ENCODE results near the gene FKBP5.

Gene FKBP5

DNA sequence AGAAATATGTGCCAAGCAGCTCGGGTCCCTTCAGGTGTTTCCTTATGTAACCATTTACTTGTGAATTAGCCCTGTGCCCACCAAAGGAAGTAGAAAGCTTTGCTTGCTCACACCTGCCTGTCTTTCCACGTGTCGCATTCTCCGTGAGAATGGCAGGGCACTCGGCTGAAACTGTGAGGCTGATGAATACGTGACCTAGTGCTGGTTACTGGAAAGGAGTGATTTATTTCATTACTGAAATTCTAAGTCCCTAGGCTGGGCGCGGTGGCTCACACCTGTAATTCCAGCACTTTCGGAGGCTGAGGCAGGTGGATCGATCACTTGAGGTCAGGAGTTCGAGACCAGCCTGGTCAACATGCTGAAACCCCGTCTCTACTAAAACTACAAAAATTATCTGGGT lies 130.1 kb downstream of the FKBP5 start:
- no peak overlapping the region for H3K14ac ChIP-seq (ENCODE audit: low read length)
- no peak overlapping the region for H2BK12ac ChIP-seq (ENCODE audit: low read length)
- no peak overlapping the region for H2AFZ ChIP-seq (ENCODE audit: low read length)
- H2AK5ac ChIP-seq (ENCODE audit: low read depth, low read length), result no peak overlapping the region
- H3K23ac ChIP-seq (ENCODE audit: low read depth, low read length, poor library complexity), result no peak overlapping the region
- H4K91ac ChIP-seq (ENCODE audit: low read depth, low read length, poor library complexity), result no peak overlapping the region
- H3K4ac ChIP-seq (ENCODE audit: low read length), result no peak overlapping the region
- no peaks in the 10 kb centered on the region for H3K27me3 ChIP-seq (ENCODE audit: control insufficient read depth in 3 of 3, insufficient read depth in 3 of 3, low read depth in 1 of 3, low read length in 3 of 3)
- no CpG with 5 or more reads among the region's 12 CpGs for WGBS, 2 donors (ENCODE audit: extremely low coverage in 2 of 2, insufficient read length in 2 of 2, insufficient replicate concordance in 1 of 2)
- H3K4me3 ChIP-seq (ENCODE audit: low read length in 2 of 2), result no peak overlapping the region
- no peak overlapping the region for H3K18ac ChIP-seq (ENCODE audit: low read length)
- H2BK5ac ChIP-seq (ENCODE audit: low read length), result no peak overlapping the region
- no peaks in the 10 kb centered on the region for H3K79me1 ChIP-seq (ENCODE audit: low read depth, low read length)
- no peak overlapping the region for H2BK15ac ChIP-seq (ENCODE audit: low read length)
- H3K4me1 ChIP-seq (ENCODE audit: control insufficient read depth in 2 of 2, insufficient read depth in 1 of 2, low read depth in 1 of 2, low read length in 2 of 2), result peaks cover 5% of the 10 kb centered on the region in 2 donors
- no peaks in the 10 kb centered on the region for H3K36me3 ChIP-seq (replicated peaks in 1 of 2; ENCODE audit: control insufficient read depth in 2 of 2, insufficient read depth in 2 of 2, low read length in 2 of 2)
- H3K9ac ChIP-seq (ENCODE audit: low read depth, low read length, poor library complexity), result no peak overlapping the region
- no peak overlapping the region for H3K4me2 ChIP-seq (ENCODE audit: insufficient read depth, low read length, poor library complexity, severe bottlenecking)
- no peak for DNase-seq (ENCODE audit: low spot score)
- H4K8ac ChIP-seq (ENCODE audit: low read depth, low read length), result no peak overlapping the region
- no peak overlapping the region for H3K27ac ChIP-seq (replicated peaks; ENCODE audit: low read length)
- peaks cover 0 to 4% of the 10 kb centered on the region in 2 donors for H3K9me3 ChIP-seq (replicated peaks in 1 of 2; ENCODE audit: control insufficient read depth in 2 of 2, insufficient read depth in 1 of 2, low read depth in 1 of 2, low read length in 2 of 2)
- no peak overlapping the region for H2BK120ac ChIP-seq (ENCODE audit: low read depth, low read length)

DNA sequence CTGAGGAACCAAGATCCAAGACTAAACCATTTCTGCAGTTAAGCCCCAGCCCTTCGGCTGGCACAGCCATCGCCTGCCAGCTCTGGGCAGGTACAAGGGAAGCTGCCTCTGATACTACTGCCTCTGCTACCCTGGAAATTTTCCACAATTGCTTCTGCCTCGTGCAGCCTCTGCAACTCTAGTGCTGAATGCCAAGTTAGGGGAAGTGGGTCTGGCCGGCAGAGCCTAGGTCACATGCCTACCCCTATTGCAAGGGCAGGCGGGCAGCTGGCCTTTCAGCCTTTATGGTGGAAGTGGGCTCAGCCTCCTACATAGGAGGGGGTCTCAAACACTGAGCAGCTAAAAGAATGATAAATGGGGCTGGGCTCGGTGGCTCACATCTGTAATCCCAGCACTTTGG lies 131.5 kb downstream of the FKBP5 start:
- H3K4me3 ChIP-seq (ENCODE audit: low read length in 2 of 2), result no peak overlapping the region
- DNase-seq (ENCODE audit: low spot score), result no peak
- H3K9ac ChIP-seq (ENCODE audit: low read depth, low read length, poor library complexity), result no peak overlapping the region
- H2BK5ac ChIP-seq (ENCODE audit: low read length), result no peak overlapping the region
- no CpG with 5 or more reads among the region's 6 CpGs for WGBS, 2 donors (ENCODE audit: extremely low coverage in 2 of 2, insufficient read length in 2 of 2, insufficient replicate concordance in 1 of 2)
- H3K79me1 ChIP-seq (ENCODE audit: low read depth, low read length), result no peaks in the 10 kb centered on the region
- peak overlapping the region; percentile 79 for H3K18ac ChIP-seq (ENCODE audit: low read length)
- no peak overlapping the region for H2BK120ac ChIP-seq (ENCODE audit: low read depth, low read length)
- H3K23ac ChIP-seq (ENCODE audit: low read depth, low read length, poor library complexity), result no peak overlapping the region
- H3K14ac ChIP-seq (ENCODE audit: low read length), result peak overlapping the region; percentile 56
- H3K27me3 ChIP-seq (ENCODE audit: control insufficient read depth in 3 of 3, insufficient read depth in 3 of 3, low read depth in 1 of 3, low read length in 3 of 3), result no peaks in the 10 kb centered on the region
- H2BK15ac ChIP-seq (ENCODE audit: low read length), result no peak overlapping the region
- no peak overlapping the region for H2AK5ac ChIP-seq (ENCODE audit: low read depth, low read length)
- H3K9me3 ChIP-seq (replicated peaks in 1 of 2; ENCODE audit: control insufficient read depth in 2 of 2, insufficient read depth in 1 of 2, low read depth in 1 of 2, low read length in 2 of 2), result peaks cover 0 to 8% of the 10 kb centered on the region in 2 donors
- H2AFZ ChIP-seq (ENCODE audit: low read length), result no peak overlapping the region
- no peak overlapping the region for H3K4me2 ChIP-seq (ENCODE audit: insufficient read depth, low read length, poor library complexity, severe bottlenecking)
- no peak overlapping the region for H4K91ac ChIP-seq (ENCODE audit: low read depth, low read length, poor library complexity)
- H3K27ac ChIP-seq (replicated peaks; ENCODE audit: low read length), result no peak overlapping the region
- H3K4me1 ChIP-seq (ENCODE audit: control insufficient read depth in 2 of 2, insufficient read depth in 1 of 2, low read depth in 1 of 2, low read length in 2 of 2), result peaks cover 3 to 5% of the 10 kb centered on the region in 2 donors
- H4K8ac ChIP-seq (ENCODE audit: low read depth, low read length), result no peak overlapping the region
- no peak overlapping the region for H3K4ac ChIP-seq (ENCODE audit: low read length)
- no peaks in the 10 kb centered on the region for H3K36me3 ChIP-seq (replicated peaks in 1 of 2; ENCODE audit: control insufficient read depth in 2 of 2, insufficient read depth in 2 of 2, low read length in 2 of 2)
- H2BK12ac ChIP-seq (ENCODE audit: low read length), result no peak overlapping the region

DNA sequence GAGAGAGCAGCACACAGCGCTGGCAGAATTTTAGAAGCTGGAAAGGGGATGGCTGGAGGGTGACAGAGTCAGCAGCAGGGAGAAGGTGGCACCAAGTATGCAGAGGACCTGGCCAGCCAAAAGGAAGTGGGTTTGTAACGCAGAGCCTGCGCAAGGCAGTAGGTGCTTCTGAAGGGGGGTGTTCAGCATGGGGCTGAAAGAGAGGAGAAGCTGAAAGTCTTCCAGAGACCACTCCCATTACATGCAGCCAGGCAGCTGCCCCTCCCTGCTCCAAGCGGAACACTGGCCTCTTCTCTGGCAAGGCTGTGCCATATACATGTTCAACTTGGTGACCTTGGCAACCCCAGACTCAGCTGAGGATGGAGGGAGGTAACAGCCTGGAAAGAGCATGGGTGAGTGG lies 133.9 kb downstream of the FKBP5 start:
- Histone ChIP-seq H3K27ac (replicated peaks; ENCODE audit: low read length) (no peak overlapping the region), H3K23ac (ENCODE audit: low read depth, low read length, poor library complexity) (no peak overlapping the region), H2AFZ (ENCODE audit: low read length) (peak overlapping the region; percentile 18), H4K91ac (ENCODE audit: low read depth, low read length, poor library complexity) (no peak overlapping the region), H2BK120ac (ENCODE audit: low read depth, low read length) (no peak overlapping the region), H2BK5ac (ENCODE audit: low read length) (no peak overlapping the region), H3K14ac (ENCODE audit: low read length) (no peak overlapping the region), H4K8ac (ENCODE audit: low read depth, low read length) (no peak overlapping the region), H3K9me3 (replicated peaks in 1 of 2; ENCODE audit: control insufficient read depth in 2 of 2, insufficient read depth in 1 of 2, low read depth in 1 of 2, low read length in 2 of 2) (peaks cover under 1 to 13% of the 10 kb centered on the region in 2 donors), H3K4me3 (ENCODE audit: low read length in 2 of 2) (no peak overlapping the region), H3K4ac (ENCODE audit: low read length) (no peak overlapping the region), H3K18ac (ENCODE audit: low read length) (peak overlapping the region; percentile 59), H2AK5ac (ENCODE audit: low read depth, low read length) (no peak overlapping the region), H3K79me1 (ENCODE audit: low read depth, low read length) (no peaks in the 10 kb centered on the region), H3K4me1 (ENCODE audit: control insufficient read depth in 2 of 2, insufficient read depth in 1 of 2, low read depth in 1 of 2, low read length in 2 of 2) (peaks cover 1 to 2% of the 10 kb centered on the region in 2 donors), H2BK12ac (ENCODE audit: low read length) (no peak overlapping the region), H2BK15ac (ENCODE audit: low read length) (no peak overlapping the region), H3K27me3 (ENCODE audit: control insufficient read depth in 3 of 3, insufficient read depth in 3 of 3, low read depth in 1 of 3, low read length in 3 of 3) (no peaks in the 10 kb centered on the region), H3K36me3 (replicated peaks in 1 of 2; ENCODE audit: control insufficient read depth in 2 of 2, insufficient read depth in 2 of 2, low read length in 2 of 2) (no peaks in the 10 kb centered on the region), H3K4me2 (ENCODE audit: insufficient read depth, low read length, poor library complexity, severe bottlenecking) (no peak overlapping the region), H3K9ac (ENCODE audit: low read depth, low read length, poor library complexity) (no peak overlapping the region)
- DNase-seq (ENCODE audit: low spot score), result no peak
- no CpG with 5 or more reads among the region's 4 CpGs for WGBS, 2 donors (ENCODE audit: extremely low coverage in 2 of 2, insufficient read length in 2 of 2, insufficient replicate concordance in 1 of 2)

DNA sequence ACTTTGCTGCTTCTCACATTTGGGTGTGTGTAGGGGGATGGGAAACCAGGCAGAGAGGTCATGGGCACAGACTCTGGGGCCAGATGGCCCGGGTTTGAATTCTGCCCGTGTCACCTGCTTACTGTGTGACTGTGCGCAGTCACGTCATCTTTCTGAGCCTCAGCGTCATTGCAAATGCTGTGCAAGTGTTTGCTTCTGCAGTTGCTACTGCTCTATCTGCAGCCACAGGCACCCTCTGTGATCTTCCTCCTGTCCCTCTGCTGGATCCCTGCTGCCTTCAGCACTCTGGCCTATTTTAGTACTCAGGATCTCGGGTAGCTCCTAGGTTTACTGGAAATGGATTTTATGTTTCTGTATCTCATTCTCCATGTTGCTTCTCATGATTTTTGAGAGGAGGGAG lies 135.4 kb downstream of the FKBP5 start:
- Histone ChIP-seq H3K4me3 (ENCODE audit: low read length in 2 of 2) (no peak overlapping the region), H3K27ac (replicated peaks; ENCODE audit: low read length) (no peak overlapping the region), H4K91ac (ENCODE audit: low read depth, low read length, poor library complexity) (no peak overlapping the region), H2BK5ac (ENCODE audit: low read length) (no peak overlapping the region), H3K18ac (ENCODE audit: low read length) (no peak overlapping the region), H3K27me3 (ENCODE audit: control insufficient read depth in 3 of 3, insufficient read depth in 3 of 3, low read depth in 1 of 3, low read length in 3 of 3) (no peaks in the 10 kb centered on the region), H3K36me3 (replicated peaks in 1 of 2; ENCODE audit: control insufficient read depth in 2 of 2, insufficient read depth in 2 of 2, low read length in 2 of 2) (no peaks in the 10 kb centered on the region), H2BK120ac (ENCODE audit: low read depth, low read length) (no peak overlapping the region), H3K4me2 (ENCODE audit: insufficient read depth, low read length, poor library complexity, severe bottlenecking) (no peak overlapping the region), H3K14ac (ENCODE audit: low read length) (no peak overlapping the region), H2BK15ac (ENCODE audit: low read length) (no peak overlapping the region), H3K9ac (ENCODE audit: low read depth, low read length, poor library complexity) (no peak overlapping the region), H2BK12ac (ENCODE audit: low read length) (no peak overlapping the region), H3K79me1 (ENCODE audit: low read depth, low read length) (no peaks in the 10 kb centered on the region), H3K4ac (ENCODE audit: low read length) (no peak overlapping the region), H3K9me3 (replicated peaks in 1 of 2; ENCODE audit: control insufficient read depth in 2 of 2, insufficient read depth in 1 of 2, low read depth in 1 of 2, low read length in 2 of 2) (peaks cover 2 to 13% of the 10 kb centered on the region in 2 donors), H3K23ac (ENCODE audit: low read depth, low read length, poor library complexity) (no peak overlapping the region), H2AK5ac (ENCODE audit: low read depth, low read length) (no peak overlapping the region), H2AFZ (ENCODE audit: low read length) (no peak overlapping the region), H4K8ac (ENCODE audit: low read depth, low read length) (no peak overlapping the region), H3K4me1 (ENCODE audit: control insufficient read depth in 2 of 2, insufficient read depth in 1 of 2, low read depth in 1 of 2, low read length in 2 of 2) (no peaks in the 10 kb centered on the region)
- no CpG with 5 or more reads among the region's 6 CpGs for WGBS, 2 donors (ENCODE audit: extremely low coverage in 2 of 2, insufficient read length in 2 of 2, insufficient replicate concordance in 1 of 2)
- no peak for DNase-seq (ENCODE audit: low spot score)

All from neuronal stem cell (in vitro differentiated cells).